ENCODE data around the gene CDYL. TPM values are rescaled to one million over a fixed set of nuclear protein-coding genes. Genes with fewer than 3 reads are reported as not detected.
A peak's percentile ranks its signal among the peaks of the same experiment; 100 is the strongest.

CDYL gene
- total RNA-seq, 1 experiment from 2014 or later = 41.6 TPM

GRCh38 chr6:4936681-4937041 lies 160.5 kb downstream of the CDYL start:
- CTCF ChIA-PET = no interaction called here
- H3K27ac Mint-ChIP-seq (ENCODE audit: unreplicated experiment) = no peak overlapping the region
- peaks cover 10% of the 10 kb centered on the region for H3K36me3 Mint-ChIP-seq (ENCODE audit: insufficient read depth, unreplicated experiment)
- POLR2A ChIA-PET = no interaction called here
- DNase-seq = peak in 1 of 2 experiments; percentile 39
- intact Hi-C loops (cut with micrococcal nuclease; ENCODE audit: unreplicated experiment) = loop anchor here (5.0 to 10.0 kb wide), 3 partner anchors 84 to 654 kb away; partner anchors contain the start of gene CDYL
- no peaks in the 10 kb centered on the region for H3K27me3 ChIP-seq (replicated peaks; ENCODE audit: control insufficient read depth, insufficient read depth, low read length)
- TF ChIP-seq CTCF (IDR thresholded peaks at IDR 0.05; ENCODE audit: insufficient read depth in 1 of 2, low read depth in 1 of 2, low read length in 1 of 2, severe bottlenecking in 1 of 2, unreplicated experiment in 1 of 2) = peak; percentile 59 to 64
- no peaks in the 10 kb centered on the region for H3K9me3 ChIP-seq
- H3K4me3 ChIP-seq (ENCODE audit: low read depth, low read length) = no peak overlapping the region
- H3K4me1 ChIP-seq = peaks cover 17% of the 10 kb centered on the region
- no peaks in the 10 kb centered on the region for H3K27me3 Mint-ChIP-seq (ENCODE audit: insufficient read depth, unreplicated experiment)
- H3K9me3 Mint-ChIP-seq (ENCODE audit: unreplicated experiment) = no peaks in the 10 kb centered on the region
- H3K36me3 ChIP-seq (ENCODE audit: control insufficient read depth, insufficient read depth, low read length) = no peaks in the 10 kb centered on the region
- H3K4me3 Mint-ChIP-seq (ENCODE audit: unreplicated experiment) = no peak overlapping the region
- no TSS peak for BruUV-seq (replicated peaks)
- H3K4me1 Mint-ChIP-seq (ENCODE audit: low read depth, unreplicated experiment) = peaks cover 9% of the 10 kb centered on the region

GRCh38 chr6:4937414-4937813 lies 161.2 kb downstream of the CDYL start:
- Histone ChIP-seq H3K9me3 (no peaks in the 10 kb centered on the region), H3K4me3 (ENCODE audit: low read depth, low read length) (no peak overlapping the region), H3K4me1 (peaks cover 17% of the 10 kb centered on the region), H3K36me3 (ENCODE audit: control insufficient read depth, insufficient read depth, low read length) (no peaks in the 10 kb centered on the region), H3K27me3 (replicated peaks; ENCODE audit: control insufficient read depth, insufficient read depth, low read length) (no peaks in the 10 kb centered on the region)
- POLR2A ChIA-PET = no interaction called here
- no peak overlapping the region for H3K27ac Mint-ChIP-seq (ENCODE audit: unreplicated experiment)
- no peak for DNase-seq
- intact Hi-C loops (cut with micrococcal nuclease; ENCODE audit: unreplicated experiment) = loop anchor here (5.0 to 10.0 kb wide), 3 partner anchors 85 to 655 kb away; partner anchors contain the start of gene CDYL
- no TSS peak for BruUV-seq (replicated peaks)
- H3K27me3 Mint-ChIP-seq (ENCODE audit: insufficient read depth, unreplicated experiment) = no peaks in the 10 kb centered on the region
- H3K4me3 Mint-ChIP-seq (ENCODE audit: unreplicated experiment) = no peak overlapping the region
- H3K9me3 Mint-ChIP-seq (ENCODE audit: unreplicated experiment) = no peaks in the 10 kb centered on the region
- CTCF ChIA-PET = no interaction called here
- no peak for TF ChIP-seq CTCF (IDR thresholded peaks at IDR 0.05; ENCODE audit: insufficient read depth in 1 of 2, low read depth in 1 of 2, low read length in 1 of 2, severe bottlenecking in 1 of 2, unreplicated experiment in 1 of 2)
- H3K4me1 Mint-ChIP-seq (ENCODE audit: low read depth, unreplicated experiment) = peaks cover 14% of the 10 kb centered on the region
- peaks cover 10% of the 10 kb centered on the region for H3K36me3 Mint-ChIP-seq (ENCODE audit: insufficient read depth, unreplicated experiment)

GRCh38 chr6:4939241-4939640 lies 163.0 kb downstream of the CDYL start:
- no peaks in the 10 kb centered on the region for H3K9me3 Mint-ChIP-seq (ENCODE audit: unreplicated experiment)
- H3K9me3 ChIP-seq = no peaks in the 10 kb centered on the region
- intact Hi-C loops (cut with micrococcal nuclease; ENCODE audit: unreplicated experiment) = loop anchor here (5.0 to 10.0 kb wide), 3 partner anchors 87 to 657 kb away; partner anchors contain the start of gene CDYL

More at GRCh38 chr6:4939241-4939640, 163.0 kb downstream of the CDYL start:
- Histone ChIP-seq H3K27me3 (replicated peaks; ENCODE audit: control insufficient read depth, insufficient read depth, low read length) (no peaks in the 10 kb centered on the region), H3K36me3 (ENCODE audit: control insufficient read depth, insufficient read depth, low read length) (peaks cover 1% of the 10 kb centered on the region), H3K4me3 (ENCODE audit: low read depth, low read length) (no peak overlapping the region), H3K4me1 (peaks cover 18% of the 10 kb centered on the region)
- CTCF ChIA-PET = no interaction called here
- DNase-seq = no peak
- TF ChIP-seq CTCF (IDR thresholded peaks at IDR 0.05; ENCODE audit: insufficient read depth in 1 of 2, low read depth in 1 of 2, low read length in 1 of 2, severe bottlenecking in 1 of 2, unreplicated experiment in 1 of 2) = no peak
- POLR2A ChIA-PET = no interaction called here
- Mint-ChIP-seq H3K27me3 (ENCODE audit: insufficient read depth, unreplicated experiment) (no peaks in the 10 kb centered on the region), H3K4me3 (ENCODE audit: unreplicated experiment) (no peak overlapping the region), H3K27ac (ENCODE audit: unreplicated experiment) (no peak overlapping the region), H3K4me1 (ENCODE audit: low read depth, unreplicated experiment) (peaks cover 14% of the 10 kb centered on the region), H3K36me3 (ENCODE audit: insufficient read depth, unreplicated experiment) (peaks cover 18% of the 10 kb centered on the region)
- no TSS peak for BruUV-seq (replicated peaks)
